ENCODE measurements around the gene FNTB.

FNTB gene

DNA sequence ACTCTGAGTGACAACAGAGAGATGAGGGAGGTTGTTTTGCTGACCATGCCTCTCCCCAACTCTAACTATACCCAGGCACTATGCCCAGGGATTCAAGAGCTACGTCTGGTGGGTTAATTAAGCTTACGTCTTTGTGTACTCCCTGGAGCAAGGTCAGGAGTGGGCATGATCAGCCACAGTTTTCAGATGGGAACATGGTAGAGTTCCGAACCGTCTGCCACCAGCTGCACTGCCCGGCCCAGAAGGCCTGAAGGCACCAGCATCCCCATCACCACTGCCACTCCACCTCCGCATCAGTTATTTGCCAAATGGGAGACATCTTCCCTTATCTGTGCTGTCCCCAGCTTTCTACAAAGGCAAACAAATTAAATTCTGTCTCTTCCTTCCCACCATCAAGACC lies 33.0 kb upstream of the FNTB start:
- DNase-seq (ENCODE audit: low spot score): no peak

DNA sequence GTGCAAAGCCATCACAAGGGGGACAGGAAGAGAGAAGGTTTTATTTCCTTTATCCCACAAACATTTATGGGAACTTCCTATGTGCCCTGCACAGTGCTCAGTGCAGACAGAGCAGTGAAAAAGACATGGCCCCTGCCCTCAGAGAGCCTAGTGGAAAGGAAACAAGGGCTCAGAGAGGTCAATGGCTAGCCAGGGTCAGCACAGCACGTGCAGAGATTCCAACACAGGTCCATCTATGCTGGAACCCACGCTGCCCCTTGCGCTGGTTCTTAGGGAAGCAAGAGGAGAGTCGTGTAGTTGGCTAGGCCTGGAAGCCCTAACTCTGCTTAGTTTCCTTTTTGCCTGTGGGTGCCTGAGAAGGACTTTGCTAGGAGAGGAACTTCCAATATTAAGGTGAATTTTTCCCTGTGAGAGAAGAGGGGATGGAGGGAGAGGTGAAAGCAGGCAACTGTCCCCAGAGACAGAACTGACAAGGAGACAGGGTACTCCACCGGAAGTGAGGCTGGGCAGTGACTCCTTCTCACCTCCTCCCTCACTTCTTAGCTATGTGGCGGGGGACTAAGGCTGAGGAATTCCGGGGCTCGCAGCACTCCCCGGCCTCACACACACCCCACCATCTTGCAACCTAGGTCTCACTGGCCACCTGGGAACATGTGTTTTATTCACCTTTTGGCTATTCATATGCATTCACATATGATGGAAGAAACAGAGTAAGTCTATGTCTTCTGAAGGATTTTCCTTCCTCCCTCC lies 32.0 kb upstream of the FNTB start:
- DNase-seq (ENCODE audit: low spot score): no peak

DNA sequence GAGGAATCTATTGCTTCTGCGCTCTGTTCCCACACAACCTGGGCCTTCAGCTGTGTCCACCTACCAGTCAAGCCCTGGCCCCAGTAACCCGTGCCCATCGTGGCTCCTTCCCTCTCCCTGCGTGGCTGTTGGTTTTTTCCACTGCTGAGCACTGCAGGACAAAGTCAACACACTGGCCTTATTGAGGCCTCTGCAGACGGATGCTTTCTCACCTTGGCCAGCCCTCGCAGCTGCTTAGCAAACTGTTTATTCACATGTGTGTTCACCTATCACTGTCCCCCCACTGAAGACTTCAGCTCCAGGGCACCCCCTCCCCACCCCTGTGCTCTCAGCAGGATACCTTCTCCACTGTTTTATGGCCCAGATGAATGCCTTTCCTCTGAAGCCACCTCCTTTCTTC lies 31.4 kb upstream of the FNTB start:
- no peak for DNase-seq (ENCODE audit: low spot score)

DNA sequence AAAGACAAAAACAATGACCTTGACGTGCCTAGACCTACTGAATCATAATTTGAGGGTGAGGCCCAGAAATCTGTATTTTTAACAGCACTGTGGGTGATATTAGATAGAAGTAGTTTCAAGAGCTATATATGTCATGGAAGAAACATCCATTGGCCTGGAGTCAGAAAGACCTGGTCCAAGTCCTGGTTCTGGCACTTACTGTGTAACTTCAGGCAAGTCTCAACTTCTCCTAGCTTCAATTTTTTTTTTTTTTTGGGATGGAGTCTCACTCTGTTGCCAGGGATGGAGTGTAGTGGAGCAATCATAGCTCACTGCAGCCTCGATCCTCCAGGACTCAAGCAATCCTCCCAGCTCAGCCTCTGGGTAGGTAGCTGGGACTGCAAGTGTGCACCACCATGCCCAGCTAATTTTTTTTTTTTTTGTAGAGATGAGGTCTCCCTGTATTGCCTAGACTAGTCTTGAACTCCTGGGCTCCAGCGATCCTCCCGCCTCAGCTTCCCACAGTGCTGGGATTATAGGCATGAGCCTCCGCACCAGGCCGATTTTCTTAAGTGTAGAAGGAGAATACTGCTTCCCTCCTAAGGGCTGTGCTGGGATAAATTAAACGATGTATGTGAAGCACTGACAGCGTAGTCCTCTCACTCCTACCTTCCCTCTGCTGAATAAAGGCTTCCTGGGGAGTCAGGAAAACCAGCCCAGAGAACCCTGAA lies 29.8 kb upstream of the FNTB start:
- no peak for DNase-seq (ENCODE audit: low spot score)

DNA sequence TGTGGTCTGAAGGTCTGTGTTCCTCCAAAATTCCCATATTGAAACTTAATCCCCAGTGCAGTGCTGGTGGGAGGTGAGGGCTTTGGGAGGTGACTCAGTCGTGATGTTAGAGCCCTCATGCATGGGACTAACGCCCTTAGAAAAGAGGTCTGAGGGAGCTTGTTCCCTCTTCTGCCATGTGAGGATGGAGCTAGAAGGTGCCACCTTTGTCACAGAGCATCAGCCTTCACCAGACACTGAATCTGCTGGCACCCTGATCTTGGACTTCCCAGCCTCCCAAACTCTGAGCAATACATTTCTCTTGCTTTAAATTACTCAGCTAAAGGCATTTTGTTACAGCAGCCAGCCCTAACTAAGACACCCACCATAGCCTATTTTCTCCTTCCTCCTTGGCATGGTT lies 28.5 kb upstream of the FNTB start:
- no peak for DNase-seq (ENCODE audit: low spot score)

DNA sequence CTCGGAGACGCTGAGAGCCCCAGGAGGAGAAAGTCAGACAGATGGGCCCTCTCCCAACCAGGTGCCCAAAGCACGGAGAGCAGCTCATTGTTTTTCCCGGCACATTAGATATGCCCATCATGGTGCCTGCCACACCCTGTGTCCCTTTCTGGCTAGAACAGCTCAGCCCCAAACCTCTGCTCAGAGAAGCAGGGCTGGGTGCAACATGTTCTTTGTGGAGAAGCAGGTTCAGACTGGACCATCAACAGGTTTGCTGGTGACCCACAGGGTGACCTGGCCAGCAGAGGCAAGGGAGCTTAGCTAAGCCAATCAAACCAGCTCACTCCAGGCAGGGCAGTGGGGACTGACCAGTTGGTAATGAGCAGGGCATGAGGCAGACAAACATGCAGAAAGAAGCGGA lies 28.0 kb upstream of the FNTB start:
- DNase-seq (ENCODE audit: low spot score): no peak

DNA sequence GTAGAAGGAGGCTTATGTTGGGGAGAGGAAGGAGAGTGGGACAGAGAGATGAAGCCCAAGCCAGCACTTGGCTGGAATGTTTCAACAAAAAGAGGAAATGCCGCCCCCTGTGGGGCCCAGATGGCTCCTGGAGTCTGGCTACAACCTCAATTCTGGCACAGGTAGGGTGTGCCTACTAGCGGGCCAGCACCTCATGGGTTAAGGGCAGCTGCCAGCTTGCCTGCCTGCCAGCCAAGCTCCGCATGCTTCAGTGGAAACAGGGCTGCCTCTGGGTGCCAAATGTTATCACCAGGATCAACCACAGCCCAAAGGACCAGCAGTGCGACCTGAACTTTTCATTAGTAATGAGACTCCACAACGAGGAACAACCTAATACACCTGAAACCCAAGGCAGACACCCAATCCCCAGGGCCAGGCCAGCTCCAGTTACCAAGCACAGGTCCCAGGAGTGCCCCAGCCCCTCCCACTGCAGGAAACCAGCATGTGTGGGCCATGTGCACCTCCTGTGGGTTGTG lies 25.9 kb upstream of the FNTB start:
- DNase-seq (ENCODE audit: low spot score): no peak

DNA sequence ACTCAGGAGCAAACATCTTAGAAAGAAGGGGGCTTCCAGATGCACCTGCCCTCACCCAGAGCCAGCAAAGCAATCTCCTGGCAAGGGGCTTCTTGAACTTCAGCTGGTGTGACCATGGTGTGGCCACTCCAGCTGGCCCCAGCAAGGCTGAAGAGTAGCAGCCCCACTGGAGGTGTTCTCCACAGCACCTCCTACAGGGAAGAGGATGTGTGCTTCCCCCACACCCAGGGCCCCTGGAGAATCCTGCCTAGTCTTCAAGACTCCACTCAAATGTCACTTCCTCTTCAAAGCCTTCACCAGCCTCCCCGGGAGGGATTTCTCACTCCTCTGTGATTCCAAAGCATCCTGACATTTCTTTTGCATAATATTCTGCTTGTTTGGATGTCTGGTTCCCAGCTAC lies 23.1 kb upstream of the FNTB start:
- no peak for DNase-seq (ENCODE audit: low spot score)

DNA sequence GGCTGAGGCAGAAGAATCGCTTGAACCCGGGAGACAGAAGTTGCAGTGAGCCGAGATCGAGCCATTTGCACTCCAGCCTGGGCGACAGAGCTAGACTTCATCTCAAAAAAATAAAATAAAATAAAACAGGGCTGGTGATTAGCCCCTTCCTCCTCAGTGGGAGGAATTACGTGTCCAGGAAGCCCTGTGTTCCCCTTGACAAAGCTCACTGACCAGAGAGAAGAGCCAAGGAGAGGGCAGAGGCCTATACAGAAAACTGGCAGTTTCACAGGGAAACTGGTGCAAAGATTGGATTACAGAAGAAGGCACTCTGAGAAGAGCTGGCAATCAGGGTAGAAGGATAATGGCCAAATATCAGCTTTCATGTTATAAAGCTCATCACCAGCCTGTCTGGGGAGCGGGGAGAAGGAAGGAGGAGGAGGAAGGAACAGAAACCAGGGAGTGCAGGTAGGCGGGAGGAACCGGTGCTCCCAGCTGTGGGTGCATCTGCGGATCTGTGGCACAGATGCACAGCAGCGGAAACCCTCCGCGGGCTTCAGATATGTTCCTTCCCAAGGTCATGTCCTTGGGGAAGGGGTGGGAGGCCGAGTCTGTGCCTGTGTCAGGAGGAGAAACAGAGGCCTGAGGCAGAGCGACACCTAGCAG lies 21.2 kb upstream of the FNTB start:
- no peak for DNase-seq (ENCODE audit: low spot score)

DNA sequence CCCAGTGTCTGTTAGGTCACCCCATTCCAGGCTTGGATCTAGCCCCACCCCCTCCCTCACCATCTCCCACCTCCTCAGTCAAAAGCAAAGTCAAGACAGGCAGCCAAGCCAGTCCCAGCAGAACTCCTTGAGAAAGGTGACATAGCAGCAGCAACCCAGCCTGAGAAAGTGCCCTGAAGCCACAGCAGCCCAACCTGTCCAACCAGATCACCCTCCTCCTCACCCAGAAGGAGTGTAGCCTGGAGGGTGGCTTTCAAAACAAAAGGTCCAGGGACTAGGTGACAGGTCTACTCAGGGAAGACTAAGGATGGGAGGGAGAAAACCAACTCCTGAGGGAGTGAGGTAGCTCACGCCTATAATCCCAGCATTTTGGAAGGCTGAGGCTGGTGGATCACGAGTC lies 19.7 kb upstream of the FNTB start:
- DNase-seq (ENCODE audit: low spot score): no peak

DNA sequence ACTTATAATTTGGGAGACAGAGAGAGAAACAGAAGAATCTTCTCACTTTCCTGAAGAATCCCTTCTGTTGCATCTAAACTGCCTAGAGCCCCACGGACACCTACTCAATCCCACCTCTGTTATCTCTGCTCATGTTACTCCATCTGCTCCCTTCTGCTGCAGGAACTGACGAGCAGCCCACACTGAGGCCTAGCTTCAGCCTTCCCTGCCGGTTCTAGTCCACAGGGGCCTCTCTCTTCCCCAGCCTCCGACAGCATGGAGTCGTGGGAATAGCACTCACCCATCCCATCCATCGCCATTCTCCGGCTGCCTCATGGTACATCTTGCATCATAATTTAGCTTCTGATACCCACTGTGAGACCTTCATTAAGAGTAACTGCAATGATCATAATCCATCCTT lies 18.5 kb upstream of the FNTB start:
- no peak for DNase-seq (ENCODE audit: low spot score)

DNA sequence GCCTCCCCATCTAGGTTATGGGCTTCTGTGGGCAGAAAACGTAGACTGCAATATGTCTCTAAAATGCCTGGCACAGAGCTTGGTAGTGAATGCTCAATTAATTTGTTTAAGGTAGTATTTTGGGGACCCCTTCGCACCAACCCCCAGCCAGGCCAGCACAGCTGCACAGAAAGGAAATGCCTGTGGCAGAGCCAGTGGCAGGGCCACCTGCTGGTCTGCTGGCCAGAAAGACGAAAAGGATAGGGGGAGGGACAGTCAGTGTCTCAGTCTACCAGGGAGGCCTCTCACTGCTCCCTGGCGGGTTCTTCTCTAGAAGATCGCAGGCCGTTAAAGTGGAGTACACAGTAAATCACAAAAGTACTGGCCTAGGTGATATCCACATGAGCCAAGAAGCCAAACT lies 18.0 kb upstream of the FNTB start:
- DNase-seq (ENCODE audit: low spot score): no peak

DNA sequence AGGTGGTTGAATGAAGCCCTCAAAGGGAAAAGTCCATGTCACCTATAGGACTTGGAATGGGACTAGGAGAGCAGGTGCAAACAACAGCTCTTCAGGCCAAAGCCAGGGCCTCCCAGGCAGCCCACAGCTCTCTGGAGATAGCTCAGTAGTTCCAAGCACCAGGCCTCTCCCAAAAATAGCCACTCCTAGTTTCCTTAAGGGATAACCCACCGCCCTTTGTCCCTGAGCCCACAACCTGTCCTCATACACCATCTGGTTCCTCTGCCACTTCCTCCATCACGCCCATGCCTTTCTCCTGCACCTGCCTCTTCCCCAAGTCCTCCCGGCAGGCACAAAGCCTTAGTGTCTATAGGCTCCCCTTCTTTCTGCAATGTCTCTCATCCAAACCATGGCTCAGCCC lies 16.7 kb upstream of the FNTB start:
- no peak for DNase-seq (ENCODE audit: low spot score)

DNA sequence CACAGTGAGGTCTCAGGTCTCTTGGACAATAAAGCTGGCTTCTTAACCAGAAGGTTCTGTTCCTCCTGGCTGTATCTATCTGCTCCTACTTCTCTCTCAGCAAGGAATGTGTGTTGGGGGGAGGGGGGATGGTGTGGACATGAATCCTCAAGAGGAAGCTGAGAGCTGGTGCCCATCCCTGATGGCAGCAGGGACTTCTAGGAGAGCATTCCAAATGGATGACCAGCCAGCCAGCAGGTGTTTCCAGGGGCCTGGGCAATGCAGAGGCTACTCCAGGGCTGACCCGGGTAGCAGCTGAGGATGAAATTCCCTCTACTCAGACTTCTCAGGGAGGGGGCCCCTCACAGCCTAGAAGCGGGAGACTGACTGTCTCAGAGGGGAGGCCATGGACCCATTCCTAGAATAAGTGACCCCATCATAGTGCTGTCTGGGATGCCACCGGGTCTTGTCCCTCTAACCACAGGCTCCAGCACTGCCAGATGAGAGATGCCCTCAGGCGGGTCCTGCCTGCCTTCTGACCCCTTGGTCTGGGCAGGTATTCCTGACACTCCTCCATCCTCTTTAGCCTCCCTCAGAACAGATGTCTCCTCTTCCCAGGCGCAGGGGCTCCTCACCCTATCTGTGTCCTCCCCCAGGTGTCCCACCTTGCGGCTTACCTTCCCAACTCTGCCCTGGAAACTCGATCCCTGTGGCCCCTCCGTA lies 15.8 kb upstream of the FNTB start:
- DNase-seq (ENCODE audit: low spot score): no peak

DNA sequence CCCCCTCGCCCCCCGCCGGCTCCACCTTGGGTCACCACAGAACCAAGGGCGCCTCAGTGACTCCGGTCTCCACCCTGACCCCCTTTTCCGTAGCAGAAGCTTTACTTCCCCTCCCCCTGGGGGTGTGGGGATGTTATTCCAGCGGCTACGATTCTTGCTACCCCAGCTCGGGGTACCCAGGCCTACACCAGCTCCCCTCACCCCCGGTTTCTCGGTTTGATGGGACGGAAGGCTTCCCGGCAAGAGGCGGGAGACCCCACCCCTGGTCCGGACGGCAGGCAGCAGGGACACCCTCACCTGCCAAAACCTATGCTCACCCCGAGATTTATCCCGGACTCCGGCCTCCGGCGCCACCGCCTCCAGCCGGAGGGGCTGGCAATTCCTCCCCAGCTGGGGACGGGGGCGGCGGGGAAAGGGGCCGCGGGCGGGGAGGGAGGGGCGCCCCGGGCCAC lies 15.2 kb upstream of the FNTB start:
- no peak for DNase-seq (ENCODE audit: low spot score)

DNA sequence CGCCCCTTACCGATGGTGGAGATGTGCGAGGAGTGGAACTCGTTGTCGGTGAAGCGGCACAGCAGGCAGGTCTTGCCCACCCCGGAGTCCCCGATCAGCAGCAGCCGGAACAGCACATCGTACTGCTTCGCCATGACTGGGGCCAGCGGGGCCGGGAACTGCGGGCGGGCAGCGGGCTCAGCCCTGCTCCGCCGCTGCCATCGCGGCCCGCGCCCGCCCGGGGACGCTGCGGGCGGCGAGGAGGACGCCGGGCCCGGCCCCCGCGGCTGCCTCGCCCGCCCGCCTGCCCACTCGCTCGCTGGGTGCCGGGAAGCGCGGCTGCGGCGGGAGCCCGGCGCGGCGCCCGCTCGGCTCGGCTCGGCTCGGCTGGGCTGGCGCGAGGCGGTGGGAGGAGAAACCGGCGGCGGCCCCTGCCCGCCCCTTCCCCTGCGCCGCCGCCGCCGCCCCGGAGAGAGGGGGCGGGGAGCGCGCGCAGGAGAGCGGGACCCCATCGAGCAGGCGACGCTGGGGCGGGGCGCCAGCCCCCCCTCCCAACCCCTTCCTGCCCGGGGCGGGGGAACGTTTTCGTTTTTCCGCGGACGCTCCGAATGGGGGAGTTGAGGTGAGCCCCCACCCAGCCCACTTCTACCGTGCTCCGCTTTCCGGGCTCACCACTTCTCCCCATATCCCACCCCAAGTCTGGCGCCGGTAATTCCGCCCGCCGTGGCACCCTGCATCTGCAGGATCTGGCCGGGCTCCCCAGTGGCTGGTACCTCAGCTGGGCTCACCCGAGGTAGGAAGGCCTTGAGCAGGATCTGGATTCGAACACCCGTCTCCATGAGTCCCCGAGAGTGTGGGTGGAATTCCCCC lies 14.5 kb upstream of the FNTB start, which contains the start of gene RAB15:
TSS of gene RAB15 (minus strand) at position 394 of the 849 bp plus-strand sequence. CDS start at position 134, 260 bp downstream.
- DNase-seq (ENCODE audit: low spot score): no peak

DNA sequence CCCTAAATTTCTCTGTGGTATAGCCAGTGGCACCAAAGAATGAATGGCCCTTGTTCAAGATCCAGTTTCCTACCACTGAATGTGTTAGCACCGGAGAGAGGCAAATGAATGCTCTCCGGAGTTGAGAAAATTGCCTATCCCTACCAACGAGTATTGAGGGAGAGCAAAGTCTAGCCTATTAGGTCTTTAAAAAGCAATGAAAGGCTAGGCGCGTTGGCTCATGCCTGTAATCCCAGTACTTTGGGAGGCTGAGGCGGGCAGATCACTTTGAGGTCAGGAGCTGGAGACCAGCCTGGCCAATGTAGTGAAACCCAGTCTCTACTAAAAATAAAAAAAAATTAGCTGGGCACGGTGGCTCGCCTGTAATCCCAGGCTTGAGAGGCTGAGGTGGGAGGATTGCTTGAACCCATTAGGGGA lies 13.7 kb upstream of the FNTB start:
- DNase-seq (ENCODE audit: low spot score): no peak

DNA sequence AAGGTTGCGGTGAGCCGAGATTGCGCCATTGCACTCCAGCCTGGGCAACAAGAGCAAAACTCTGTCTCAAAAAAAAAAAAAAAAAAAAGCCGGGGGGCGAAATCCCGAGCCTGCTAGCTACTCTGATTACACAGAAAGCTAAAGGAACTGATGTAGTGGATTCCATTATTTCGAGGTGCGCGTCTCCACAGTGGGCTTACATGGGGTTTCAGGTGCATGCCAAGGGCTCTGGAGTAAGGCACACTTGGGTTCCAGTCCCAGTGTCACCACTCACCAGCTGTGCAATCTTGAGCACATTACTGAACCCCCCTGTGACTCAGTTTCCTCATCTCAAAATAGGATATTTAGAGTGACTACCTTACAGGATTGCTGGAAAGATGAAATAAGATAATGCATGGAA lies 12.9 kb upstream of the FNTB start:
- DNase-seq (ENCODE audit: low spot score): no peak

DNA sequence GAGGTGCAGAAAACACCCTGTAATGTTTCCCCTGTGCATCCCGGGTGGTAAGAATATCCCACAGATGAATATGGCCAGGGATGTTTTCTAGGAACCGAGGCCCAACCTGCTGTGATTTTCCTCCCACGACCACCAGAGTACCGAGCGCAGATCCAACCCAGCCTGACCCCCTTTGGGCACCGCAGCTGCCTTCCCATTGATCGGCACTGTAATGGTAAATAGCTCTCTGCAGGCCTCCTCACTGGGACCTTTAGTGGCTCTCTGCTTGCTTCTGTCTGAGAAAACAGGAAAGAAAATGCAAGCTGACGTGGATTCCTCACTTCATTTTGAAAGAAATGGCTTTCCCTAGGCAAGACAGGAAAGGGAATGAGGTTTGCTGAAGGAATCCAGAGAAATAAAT lies 12.1 kb upstream of the FNTB start:
- DNase-seq (ENCODE audit: low spot score): no peak

DNA sequence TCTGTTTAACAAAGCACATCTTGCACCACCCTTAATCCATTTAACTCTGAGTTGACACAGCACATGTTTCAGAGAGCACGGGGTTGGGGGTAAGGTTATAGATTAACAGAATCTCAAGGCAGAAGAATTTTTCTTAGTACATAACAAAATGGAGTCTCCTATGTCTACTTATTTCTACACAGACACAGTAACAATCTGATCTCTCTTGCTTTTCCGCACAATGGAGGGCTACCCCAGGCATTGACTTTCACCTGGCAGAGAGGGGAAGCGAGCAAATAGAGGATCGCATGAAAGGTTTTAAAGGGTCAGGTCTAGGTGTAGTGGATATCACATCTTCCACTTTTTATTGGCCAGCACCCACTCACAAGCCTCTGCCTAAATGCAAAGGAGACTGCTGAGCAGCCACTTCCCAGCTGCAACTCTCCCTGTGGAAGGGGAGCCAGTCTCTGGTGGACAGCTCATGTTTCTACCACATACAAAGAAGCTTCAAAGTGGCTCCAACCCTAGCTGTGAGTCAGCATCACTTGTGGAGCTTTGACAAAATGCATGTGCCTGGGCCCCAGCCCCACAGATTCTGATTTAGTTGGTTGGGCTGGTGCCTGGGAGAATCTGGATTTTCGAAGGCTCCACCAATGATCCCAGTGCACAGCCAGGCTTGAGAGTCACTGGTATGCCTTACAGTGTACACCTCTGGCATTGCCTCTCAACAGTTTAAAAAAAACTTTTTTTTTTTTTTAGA lies 7.2 kb upstream of the FNTB start:
- no peak for DNase-seq (ENCODE audit: low spot score)
